ENCODE data around the gene MTO1.

The MTO1 gene

GRCh38 chr6:73520688-73521350 is 59.3 kb downstream of the MTO1 start, which contains the start of gene EEF1A1:
TSS of gene EEF1A1 (minus strand) at chr6:73521032. CDS start at chr6:73520026, 1,006 bp downstream.
- peak within 1 kb of the TSS; percentile 96 for H3K4me3 ChIP-seq (ENCODE audit: low read length)
- DNase-seq (ENCODE audit: low read depth): peak; percentile 100
- no peak for TF ChIP-seq CTCF (IDR thresholded peaks at IDR 0.05; ENCODE audit: insufficient read depth, low read depth, low read length, missing control alignments)

GRCh38 chr6:73521351-73521985 is 59.9 kb downstream of the MTO1 start:
- H3K4me3 ChIP-seq (ENCODE audit: low read length): peak overlapping the region; percentile 67
- no peak for TF ChIP-seq CTCF (IDR thresholded peaks at IDR 0.05; ENCODE audit: insufficient read depth, low read depth, low read length, missing control alignments)
- peak; percentile 76 for DNase-seq (ENCODE audit: low read depth)

GRCh38 chr6:73523434-73524123 is 62.0 kb downstream of the MTO1 start:
- DNase-seq (ENCODE audit: low read depth): peak; percentile 63
- TF ChIP-seq CTCF (IDR thresholded peaks at IDR 0.05; ENCODE audit: insufficient read depth, low read depth, low read length, missing control alignments): no peak
- peak overlapping the region; percentile 67 for H3K4me3 ChIP-seq (ENCODE audit: low read length)

- no peak for DNase-seq (ENCODE audit: low read depth)
- no peak for TF ChIP-seq CTCF (IDR thresholded peaks at IDR 0.05; ENCODE audit: insufficient read depth, low read depth, low read length, missing control alignments)
- H3K4me3 ChIP-seq (ENCODE audit: low read length): no peak overlapping the region
Measured at GRCh38 chr6:73525546-73526330, 64.2 kb downstream of the MTO1 start.

- no peak for TF ChIP-seq CTCF (IDR thresholded peaks at IDR 0.05; ENCODE audit: insufficient read depth, low read depth, low read length, missing control alignments)
- no peak overlapping the region for H3K4me3 ChIP-seq (ENCODE audit: low read length)
- no peak for DNase-seq (ENCODE audit: low read depth)
Measured at GRCh38 chr6:73528897-73529296, 67.4 kb downstream of the MTO1 start.

- no peak for TF ChIP-seq CTCF (IDR thresholded peaks at IDR 0.05; ENCODE audit: insufficient read depth, low read depth, low read length, missing control alignments)
- no peak overlapping the region for H3K4me3 ChIP-seq (ENCODE audit: low read length)
- DNase-seq (ENCODE audit: low read depth): no peak
Measured at GRCh38 chr6:73532293-73532692, 70.8 kb downstream of the MTO1 start.
